B cell (primary cell): ENCODE measurements around the gene TGFBR3L. TPM values are rescaled to one million over a fixed set of nuclear protein-coding genes. Genes with fewer than 3 reads are reported as not detected.

ENCODE experiments used
- ATAC-seq: fragments of 200-7000 bp; cut with Tn5 transposase; one replicate; pipeline ENCODE4 v1.10.0; 2021; ENCODE audit warnings: low read depth, mild to moderate bottlenecking, moderate number of reproducible peaks, moderate library complexity
- CTCF ChIA-PET: fragments of 350-600 bp; sonication (Branson Sonifier 250); formaldehyde crosslinking; loops from one replicate; lab custom pipeline; 2021; ENCODE audit warnings: antibody characterized with exemption, inconsistent platforms; lab: Charles Lee
- POLR2A ChIA-PET: fragments of 350-600 bp; sonication (Branson Sonifier 250); formaldehyde crosslinking; loops from one replicate; lab custom pipeline; 2021; ENCODE audit warnings: antibody characterized with exemption; lab: Charles Lee
- DNase-seq: peaks from one replicate; pipeline ENCODE4 v3.0.0; 2013
- H2AFZ ChIP-seq: 2 replicates; pipeline ENCODE4 v1.6.1; 2012; ENCODE audit warnings: mild to moderate bottlenecking, low read depth, low read length; ENCODE audit not compliant: insufficient read depth, poor library complexity, severe bottlenecking
- H3K27ac ChIP-seq, 2 donors: 1 replicate in 1 of 2; 2 replicates in 1 of 2; pipeline ENCODE4 v1.5.1; 2012 to 2013; ENCODE audit warnings: low read length in 2 of 2, mild to moderate bottlenecking in 2 of 2, moderate library complexity in 1 of 2
- H3K27me3 ChIP-seq, 4 experiments: fragments of 200-600 bp in 1 of 4; sonication (generic) in 1 of 4; replicated peaks in 1 of 4; 1 replicate in 2 of 4; 2 replicates in 2 of 4; pipeline versions ENCODE4 v1.6.1 to v1.7.0; 2013 to 2016; ENCODE audit warnings: low read length in 3 of 4, mild to moderate bottlenecking in 2 of 4, mixed read lengths in 1 of 4, moderate library complexity in 1 of 4; ENCODE audit not compliant: insufficient read depth in 4 of 4, control insufficient read depth in 3 of 4; ENCODE audit errors: control extremely low read depth in 1 of 4
- H3K36me3 ChIP-seq, 2 experiments: replicated peaks in 1 of 2; 1 replicate in 1 of 2; 2 replicates in 1 of 2; pipeline versions ENCODE4 v1.6.1 to v1.7.1; 2013; ENCODE audit warnings: low read length in 1 of 2; ENCODE audit not compliant: insufficient read depth in 2 of 2, control insufficient read depth in 1 of 2; ENCODE audit errors: control extremely low read depth in 1 of 2, extremely low read depth in 1 of 2
- H3K4me1 ChIP-seq, 2 donors: fragments of 200-600 bp in 1 of 2; sonication (generic) in 1 of 2; 1 replicate in 1 of 2; 2 replicates in 1 of 2; pipeline versions ENCODE4 v1.5.1 to v1.6.1; 2013 to 2017; ENCODE audit warnings: low read length in 2 of 2; ENCODE audit not compliant: control insufficient read depth in 2 of 2, insufficient read depth in 2 of 2
- H3K4me2 ChIP-seq: replicated peaks from 2 replicates; pipeline ENCODE3; 2012; ENCODE audit warnings: mild to moderate bottlenecking, low read depth, low read length; ENCODE audit not compliant: poor library complexity, severe bottlenecking
- H3K4me3 ChIP-seq, 5 experiments: fragments of 200-600 bp in 1 of 5; sonication (generic) in 1 of 5; 1 replicate in 3 of 5; 2 replicates in 2 of 5; pipeline versions ENCODE4 v1.5.1 to v1.7.0; 2011 to 2016; ENCODE audit warnings: low read length in 4 of 5, mild to moderate bottlenecking in 4 of 5, low read depth in 2 of 5, control low read depth in 1 of 5, moderate library complexity in 1 of 5; ENCODE audit not compliant: insufficient read depth in 1 of 5; ENCODE audit errors: control extremely low read depth in 1 of 5, extremely low read depth in 1 of 5
- H3K79me2 ChIP-seq: fragments of 200-600 bp; sonication (generic); one replicate; pipeline ENCODE4 v1.6.0; 2016; ENCODE audit warnings: low read length; ENCODE audit not compliant: control insufficient read depth, insufficient read depth
- H3K9ac ChIP-seq: fragments of 200-600 bp; sonication (generic); 2 replicates; pipeline ENCODE4 v1.6.1; 2017; ENCODE audit warnings: mild to moderate bottlenecking, low read length, moderate library complexity
- H3K9me3 ChIP-seq, 3 donors: one replicate each; pipeline versions ENCODE4 v1.6.1 to v1.7.1; 2013; ENCODE audit warnings: low read length in 2 of 3; ENCODE audit not compliant: control insufficient read depth in 2 of 3, insufficient read depth in 1 of 3; ENCODE audit errors: control extremely low read depth in 1 of 3
- H4K20me1 ChIP-seq: 2 replicates; pipeline ENCODE4 v1.6.0; 2012; ENCODE audit warnings: mild to moderate bottlenecking, low read length; ENCODE audit not compliant: insufficient read depth, control insufficient read depth, poor library complexity, severe bottlenecking
- H3K27ac Mint-ChIP-seq: one replicate; pipeline ENCODE4 v1.8.0; 2021; ENCODE audit warnings: mixed read lengths
- H3K27me3 Mint-ChIP-seq: one replicate; pipeline ENCODE4 v1.8.0; 2021; ENCODE audit warnings: mixed read lengths
- H3K4me1 Mint-ChIP-seq: one replicate; pipeline ENCODE4 v1.8.0; 2021; ENCODE audit warnings: mixed read lengths
- H3K4me3 Mint-ChIP-seq: one replicate; pipeline ENCODE4 v1.8.0; 2021; ENCODE audit warnings: mixed read lengths
- H3K9me3 Mint-ChIP-seq: one replicate; pipeline ENCODE4 v1.8.0; 2022; ENCODE audit warnings: mixed read lengths; ENCODE audit not compliant: insufficient read depth
- EZH2 ChIP-seq: IDR thresholded peaks from 2 replicates; pipeline ENCODE4 v1.6.1; 2012; ENCODE audit warnings: borderline replicate concordance, low read depth, mild to moderate bottlenecking, moderate library complexity, low read length; ENCODE audit not compliant: insufficient read depth, poor library complexity, severe bottlenecking
- WGBS: methylation state at CpG from one replicate; pipeline ENCODE4 v1.1.5; 2013; ENCODE audit warnings: missing lambda C conversion rate; ENCODE audit not compliant: insufficient coverage; 5-methylcytosine and 5-hydroxymethylcytosine counted together
- intact Hi-C: fragments of 100-400 bp; cut with micrococcal nuclease; formaldehyde crosslinking; loops from one replicate; pipeline ENCODE4 v1.10.0; 2022
- polyA plus RNA-seq: library from polyadenylated mRNA; depleted of rRNA; stranded (reverse); fragments of >200 nt; gene quantifications from 2 replicates; pipeline ENCODE4 v1.2.3, GENCODE V29; 2012
- total RNA-seq, 2 donors: library from RNA; stranded (reverse); fragments of 120-200 nt in 1 of 2; gene quantifications; 1 replicate in 1 of 2; 2 replicates in 1 of 2; pipeline versions ENCODE4 v1.2.3 to v1.2.4, GENCODE V29; 2013 to 2022
- TF ChIP-seq, protein P1 (sequence below): fragments of 200-600 bp; IDR thresholded peaks from one replicate; pipeline ENCODE4 v1.8.0; 2022; ENCODE audit warnings: antibody characterized with exemption, mild to moderate bottlenecking

The TGFBR3L gene
- total and polyA plus RNA-seq, 2 donors (not counting 1 experiment from before 2014, with no cell fraction given), result 0.21 to 0.22 TPM

DNA sequence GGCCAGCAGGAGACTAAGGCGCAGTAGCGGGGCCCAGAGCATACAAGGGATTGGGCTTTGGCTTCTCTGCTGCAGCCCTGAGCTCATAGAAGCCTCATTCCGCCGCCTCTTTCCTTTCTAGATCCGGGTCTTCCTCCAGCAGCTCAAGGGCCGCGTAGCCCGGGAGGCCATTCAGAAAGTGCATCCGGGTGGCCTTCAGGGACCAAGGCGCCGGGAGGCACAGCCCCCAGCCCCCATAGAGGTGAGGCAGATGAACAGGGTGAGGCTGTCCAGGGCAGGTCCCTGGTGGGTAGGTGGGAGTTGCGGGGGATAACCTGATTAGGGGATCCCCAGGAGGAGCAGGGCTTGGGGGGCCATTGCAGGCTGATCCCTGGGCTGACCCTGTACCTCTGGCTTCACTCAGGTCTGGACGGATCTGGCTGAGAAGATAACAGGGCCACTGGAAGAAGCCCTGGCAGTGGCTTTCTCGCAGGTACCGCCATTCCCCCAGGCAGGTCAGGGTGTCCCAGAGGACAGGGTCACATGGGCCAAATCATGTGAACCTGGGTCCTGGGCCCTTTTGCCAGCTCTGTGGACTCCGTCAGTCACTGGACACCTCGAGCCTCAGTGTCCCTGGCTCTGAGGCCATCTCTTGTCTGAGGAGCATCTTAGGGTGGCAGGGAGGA lies 6.8 kb downstream of the TGFBR3L start:
- ATAC-seq (no peak), DNase-seq (no peak)
- Histone ChIP-seq H3K27ac (peak overlapping the region; percentile 73 to 74), H3K36me3 (peaks cover 0 to 13% of the 10 kb centered on the region in 2 experiments), H3K4me1 (peaks cover 55 to 57% of the 10 kb centered on the region in 2 donors), H3K4me2 (peak overlapping the region; percentile 83), H3K9me3 (peaks cover 0 to 21% (median 0%) of the 10 kb centered on the region in 3 donors), H3K79me2 (peaks cover 8% of the 10 kb centered on the region), H3K4me3 (peak overlapping the region; percentile 52 to 69 (median 63)), H2AFZ (peak overlapping the region; percentile 70), H4K20me1 (peaks cover 51% of the 10 kb centered on the region), H3K27me3 (peaks cover 0 to 28% (median 16%) of the 10 kb centered on the region in 4 experiments), H3K9ac (peak overlapping the region; percentile 57)
- peaks cover 15% of the 10 kb centered on the region for H3K27me3 Mint-ChIP-seq
- CTCF ChIA-PET, result interaction anchor here (1.0 to 3.8 kb wide), 7 partner anchors 8 to 353 kb away, joined by 3 to 28 read pairs (median 7); partner anchors contain the start of genes CAMSAP3, PET100 and TIMM44
- POLR2A ChIA-PET, result interaction anchor here (0.6 to 2.8 kb wide), 6 partner anchors 9 to 400 kb away, joined by 3 to 29 read pairs (median 6); partner anchors contain the start of genes NDUFA7, RPS28 and TIMM44
- WGBS, result 66% methylated on average over 12 of the region's 17 CpGs
- peak overlapping the region; percentile 96 for H3K27ac Mint-ChIP-seq
- peak overlapping the region; percentile 95 for H3K4me3 Mint-ChIP-seq
- intact Hi-C loops, result no loop called here
- H3K9me3 Mint-ChIP-seq, result no peaks in the 10 kb centered on the region
- H3K4me1 Mint-ChIP-seq, result peaks cover 46% of the 10 kb centered on the region
- no peak for TF ChIP-seq EZH2
- TF ChIP-seq, protein P1, sequence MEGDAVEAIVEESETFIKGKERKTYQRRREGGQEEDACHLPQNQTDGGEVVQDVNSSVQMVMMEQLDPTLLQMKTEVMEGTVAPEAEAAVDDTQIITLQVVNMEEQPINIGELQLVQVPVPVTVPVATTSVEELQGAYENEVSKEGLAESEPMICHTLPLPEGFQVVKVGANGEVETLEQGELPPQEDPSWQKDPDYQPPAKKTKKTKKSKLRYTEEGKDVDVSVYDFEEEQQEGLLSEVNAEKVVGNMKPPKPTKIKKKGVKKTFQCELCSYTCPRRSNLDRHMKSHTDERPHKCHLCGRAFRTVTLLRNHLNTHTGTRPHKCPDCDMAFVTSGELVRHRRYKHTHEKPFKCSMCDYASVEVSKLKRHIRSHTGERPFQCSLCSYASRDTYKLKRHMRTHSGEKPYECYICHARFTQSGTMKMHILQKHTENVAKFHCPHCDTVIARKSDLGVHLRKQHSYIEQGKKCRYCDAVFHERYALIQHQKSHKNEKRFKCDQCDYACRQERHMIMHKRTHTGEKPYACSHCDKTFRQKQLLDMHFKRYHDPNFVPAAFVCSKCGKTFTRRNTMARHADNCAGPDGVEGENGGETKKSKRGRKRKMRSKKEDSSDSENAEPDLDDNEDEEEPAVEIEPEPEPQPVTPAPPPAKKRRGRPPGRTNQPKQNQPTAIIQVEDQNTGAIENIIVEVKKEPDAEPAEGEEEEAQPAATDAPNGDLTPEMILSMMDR, result no peak
